Measurements from ENCODE around the gene SNAPC5. TPM values are rescaled to one million over a fixed set of nuclear protein-coding genes. Genes with fewer than 3 reads are reported as not detected.

SNAPC5 gene
- total and polyA plus RNA-seq, 2 of the 4 experiments (the other 2 are of a cell fraction), result 25.9 to 26.3 TPM

DNA sequence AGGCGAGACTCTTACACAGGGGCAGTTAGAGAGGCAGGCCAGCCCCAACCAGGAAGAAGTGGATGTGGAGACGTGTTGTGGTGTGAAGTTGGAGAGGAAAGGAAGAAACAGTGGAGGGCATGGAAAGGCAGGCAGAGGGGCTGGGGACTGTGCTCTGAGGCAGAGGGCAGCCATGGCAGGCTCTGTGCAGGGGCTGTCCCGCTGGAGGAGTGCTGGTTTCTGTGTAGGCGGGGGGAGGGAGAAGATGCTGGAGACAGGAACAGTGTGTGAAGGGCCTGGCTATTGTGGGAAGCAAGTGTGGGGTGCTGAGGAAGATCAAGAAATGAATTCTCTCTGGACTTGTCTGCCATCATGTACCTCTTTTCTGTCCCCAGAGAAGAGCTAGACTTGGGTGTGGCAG, 21.0 kb downstream of the SNAPC5 start:
- H3K27ac ChIP-seq (ENCODE audit: insufficient read depth, low read length), result no peak overlapping the region
- H3K27me3 ChIP-seq (ENCODE audit: control insufficient read depth, insufficient read depth, low read length), result no peaks in the 10 kb centered on the region
- H3K14ac ChIP-seq (replicated peaks; ENCODE audit: low read depth, low read length), result no peak overlapping the region
- H3K79me1 ChIP-seq (ENCODE audit: low read depth in 1 of 2, low read length in 2 of 2), result peaks cover 32 to 61% of the 10 kb centered on the region in 2 experiments
- peaks cover 10% of the 10 kb centered on the region for H4K20me1 ChIP-seq (ENCODE audit: insufficient read depth, low read length)
- no peak overlapping the region for H2AK9ac ChIP-seq (replicated peaks; ENCODE audit: low read depth, low read length, poor library complexity)
- no peak overlapping the region for H3K18ac ChIP-seq (ENCODE audit: low read depth, low read length)
- ATAC-seq (ENCODE audit: low read depth) (no peak), DNase-seq (no peak)
- WGBS, 2 experiments (ENCODE audit: extremely low coverage in 2 of 2, insufficient read length in 1 of 2), result 100% methylated on average over 2 of the region's 4 CpGs; no CpG with 5 or more reads in 1 of the 2 experiments
- no peak overlapping the region for H3K56ac ChIP-seq (ENCODE audit: extremely low read depth, insufficient read depth, low read length)
- no peak overlapping the region for H3K4me2 ChIP-seq (ENCODE audit: low read depth, low read length)
- ChIA-PET CTCF (no interaction called here), POLR2A (ENCODE audit: unreplicated experiment) (no interaction called here)
- H3K9ac ChIP-seq (ENCODE audit: low read depth, low read length), result no peak overlapping the region
- H2BK120ac ChIP-seq (ENCODE audit: low read depth, low read length), result no peak overlapping the region
- no peak overlapping the region for H2BK20ac ChIP-seq (ENCODE audit: low read depth, low read length)
- no peak overlapping the region for H4K5ac ChIP-seq (ENCODE audit: low read depth, low read length)
- TF ChIP-seq POLR2A (IDR thresholded peaks at IDR 0.05; ENCODE audit: low read depth, low read length) (no peak), RFX5 (IDR thresholded peaks at IDR 0.05; ENCODE audit: low read depth, low read length) (no peak), MAFK (IDR thresholded peaks at IDR 0.05; ENCODE audit: low read depth, low read length) (no peak), MXI1 (IDR thresholded peaks at IDR 0.05; ENCODE audit: borderline replicate concordance, low read depth, low read length) (no peak), MAZ (IDR thresholded peaks at IDR 0.05; ENCODE audit: borderline replicate concordance, low read depth, low read length) (no peak), NFE2L2 (IDR thresholded peaks at IDR 0.05; ENCODE audit: low read depth, low read length) (no peak), SMC3 (IDR thresholded peaks at IDR 0.05; ENCODE audit: low read depth, low read length) (no peak), BHLHE40 (IDR thresholded peaks at IDR 0.05; ENCODE audit: low read depth, low read length) (no peak), USF2 (IDR thresholded peaks at IDR 0.05; ENCODE audit: low read depth, low read length) (no peak), CEBPB (IDR thresholded peaks at IDR 0.05; ENCODE audit: low read depth, low read length) (no peak), FOS (IDR thresholded peaks at IDR 0.05; ENCODE audit: low read depth, low read length) (no peak)
- TF ChIP-seq, protein P1, sequence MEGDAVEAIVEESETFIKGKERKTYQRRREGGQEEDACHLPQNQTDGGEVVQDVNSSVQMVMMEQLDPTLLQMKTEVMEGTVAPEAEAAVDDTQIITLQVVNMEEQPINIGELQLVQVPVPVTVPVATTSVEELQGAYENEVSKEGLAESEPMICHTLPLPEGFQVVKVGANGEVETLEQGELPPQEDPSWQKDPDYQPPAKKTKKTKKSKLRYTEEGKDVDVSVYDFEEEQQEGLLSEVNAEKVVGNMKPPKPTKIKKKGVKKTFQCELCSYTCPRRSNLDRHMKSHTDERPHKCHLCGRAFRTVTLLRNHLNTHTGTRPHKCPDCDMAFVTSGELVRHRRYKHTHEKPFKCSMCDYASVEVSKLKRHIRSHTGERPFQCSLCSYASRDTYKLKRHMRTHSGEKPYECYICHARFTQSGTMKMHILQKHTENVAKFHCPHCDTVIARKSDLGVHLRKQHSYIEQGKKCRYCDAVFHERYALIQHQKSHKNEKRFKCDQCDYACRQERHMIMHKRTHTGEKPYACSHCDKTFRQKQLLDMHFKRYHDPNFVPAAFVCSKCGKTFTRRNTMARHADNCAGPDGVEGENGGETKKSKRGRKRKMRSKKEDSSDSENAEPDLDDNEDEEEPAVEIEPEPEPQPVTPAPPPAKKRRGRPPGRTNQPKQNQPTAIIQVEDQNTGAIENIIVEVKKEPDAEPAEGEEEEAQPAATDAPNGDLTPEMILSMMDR (conservative IDR thresholded peaks at IDR 0.05; ENCODE audit: low read depth, low read length), result no peak
- TF ChIP-seq, protein P2, sequence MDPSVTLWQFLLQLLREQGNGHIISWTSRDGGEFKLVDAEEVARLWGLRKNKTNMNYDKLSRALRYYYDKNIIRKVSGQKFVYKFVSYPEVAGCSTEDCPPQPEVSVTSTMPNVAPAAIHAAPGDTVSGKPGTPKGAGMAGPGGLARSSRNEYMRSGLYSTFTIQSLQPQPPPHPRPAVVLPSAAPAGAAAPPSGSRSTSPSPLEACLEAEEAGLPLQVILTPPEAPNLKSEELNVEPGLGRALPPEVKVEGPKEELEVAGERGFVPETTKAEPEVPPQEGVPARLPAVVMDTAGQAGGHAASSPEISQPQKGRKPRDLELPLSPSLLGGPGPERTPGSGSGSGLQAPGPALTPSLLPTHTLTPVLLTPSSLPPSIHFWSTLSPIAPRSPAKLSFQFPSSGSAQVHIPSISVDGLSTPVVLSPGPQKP (IDR thresholded peaks at IDR 0.05; ENCODE audit: borderline replicate concordance, low read depth, low read length), result no peak
- intact Hi-C loops (cut with micrococcal nuclease) (no loop called here), dilution Hi-C loops (cut with HindIII; ENCODE audit: low sequenced_read_pairs, unreplicated experiment) (no loop called here), in situ Hi-C loops (cut with MboI; ENCODE audit: low sequenced_read_pairs) (loop anchor here (25.0 kb wide), 1 partner anchor 564 kb away; no protein-coding TSS in a partner anchor)
- H2AK5ac ChIP-seq (ENCODE audit: low read depth, low read length), result no peak overlapping the region
- H3K9me1 ChIP-seq (ENCODE audit: insufficient read depth, low read length), result peaks cover 13% of the 10 kb centered on the region; the same call in 1 of the 2 replicates
- no peak overlapping the region for H3K4ac ChIP-seq (ENCODE audit: low read depth, low read length)
- H4K91ac ChIP-seq (ENCODE audit: insufficient read depth, low read depth, low read length), result no peak overlapping the region
- no peak overlapping the region for H2AFZ ChIP-seq (replicated peaks; ENCODE audit: low read length, poor library complexity)
- no peak overlapping the region for H3K23ac ChIP-seq (ENCODE audit: low read depth, low read length)
- H2BK15ac ChIP-seq (ENCODE audit: low read depth, low read length), result no peak overlapping the region
- BruUV-seq (replicated peaks), result no TSS peak
- H3K4me3 ChIP-seq (ENCODE audit: insufficient read depth, low read depth, low read length), result no peak overlapping the region
- H3K4me1 ChIP-seq (ENCODE audit: control insufficient read depth, insufficient read depth, low read length), result peaks cover 10% of the 10 kb centered on the region
- peaks cover 4% of the 10 kb centered on the region for H3K36me3 ChIP-seq (ENCODE audit: control insufficient read depth, insufficient read depth, low read length)
- H3K9me3 ChIP-seq (ENCODE audit: control insufficient read depth, insufficient read depth, low read length), result no peaks in the 10 kb centered on the region
- no peak overlapping the region for H4K8ac ChIP-seq (ENCODE audit: low read depth in 2 of 2, low read length in 2 of 2)
- no peak overlapping the region for H2BK5ac ChIP-seq (ENCODE audit: low read depth, low read length, poor library complexity, severe bottlenecking)

Data from IMR-90 (cell line).